GM12878 (cell line): ENCODE measurements around the gene MBD2. TPM values are rescaled to one million over a fixed set of nuclear protein-coding genes. Genes with fewer than 3 reads are reported as not detected.

Experiments used
- ATF7 ChIP-seq: fragments of 450-650 bp; IDR thresholded peaks from 2 replicates; pipeline ENCODE4 v1.6.1; 2016; ENCODE audit warnings: low read depth, mild to moderate bottlenecking
- BACH1 ChIP-seq: fragments of 450-650 bp; IDR thresholded peaks from 2 replicates; pipeline ENCODE4 v1.6.1; 2017; ENCODE audit warnings: mild to moderate bottlenecking, borderline replicate concordance
- BHLHE40 ChIP-seq, 2 experiments: fragments of 450-650 bp in 1 of 2; IDR thresholded peaks; 2 replicates each; pipeline ENCODE4 v1.6.1; 2011 to 2017; ENCODE audit warnings: low read depth in 2 of 2, borderline replicate concordance in 1 of 2, improper control_type of control experiment in 1 of 2, low read length in 1 of 2, mild to moderate bottlenecking in 1 of 2
- CBFB ChIP-seq: IDR thresholded peaks from 2 replicates; pipeline ENCODE4 v1.6.1; 2016; ENCODE audit warnings: antibody characterized with exemption, low read depth
- CREM ChIP-seq: IDR thresholded peaks from 2 replicates; pipeline ENCODE4 v1.6.1; 2014; ENCODE audit warnings: antibody characterized with exemption, low read depth
- EED ChIP-seq: sonication (generic); IDR thresholded peaks from 2 replicates; pipeline ENCODE4 v1.6.1; 2016; ENCODE audit warnings: antibody characterized with exemption, low read depth
- FOXK2 ChIP-seq: fragments of 450-650 bp; IDR thresholded peaks from 2 replicates; pipeline ENCODE4 v1.6.1; 2017; ENCODE audit warnings: mild to moderate bottlenecking, moderate library complexity
- MTA2 ChIP-seq: fragments of 450-650 bp; IDR thresholded peaks from 2 replicates; pipeline ENCODE4 v1.6.1; 2016; ENCODE audit warnings: low read depth, mild to moderate bottlenecking, moderate library complexity
- MTA3 ChIP-seq: IDR thresholded peaks from 2 replicates; pipeline ENCODE4 v1.6.1; 2012; ENCODE audit warnings: low read length, inconsistent platforms, borderline replicate concordance
- NR2F1 ChIP-seq: fragments of 450-650 bp; conservative IDR thresholded peaks from 2 replicates; pipeline ENCODE4 v1.6.1; 2017; ENCODE audit warnings: mild to moderate bottlenecking
- NRF1 ChIP-seq: conservative IDR thresholded peaks from 2 replicates; pipeline ENCODE4 v1.6.1; 2011; ENCODE audit warnings: mild to moderate bottlenecking, low read depth, low read length, improper control_type of control experiment
- PAX5 ChIP-seq: IDR thresholded peaks from 2 replicates; pipeline ENCODE4 v1.6.1; 2011; ENCODE audit warnings: low read depth, low read length, borderline replicate concordance
- PML ChIP-seq: IDR thresholded peaks from 2 replicates; pipeline ENCODE4 v1.6.1; 2012; ENCODE audit warnings: low read length, inconsistent platforms
- POLR2AphosphoS5 ChIP-seq: IDR thresholded peaks from 2 replicates; pipeline ENCODE4 v1.6.1; 2011; ENCODE audit warnings: mild to moderate bottlenecking, low read length, inconsistent platforms
- SMARCA5 ChIP-seq: fragments of 450-650 bp; IDR thresholded peaks from 2 replicates; pipeline ENCODE4 v1.6.1; 2017; ENCODE audit warnings: mild to moderate bottlenecking
- TCF3 ChIP-seq: IDR thresholded peaks from 2 replicates; pipeline ENCODE4 v1.6.1; 2012; ENCODE audit warnings: low read depth, mild to moderate bottlenecking, low read length, borderline replicate concordance; ENCODE audit not compliant: insufficient read depth
- YY1 ChIP-seq: IDR thresholded peaks from 2 replicates; pipeline ENCODE4 v1.6.1; 2011; ENCODE audit warnings: low read depth, mild to moderate bottlenecking, low read length
- ZNF217 ChIP-seq: fragments of 450-650 bp; IDR thresholded peaks from 2 replicates; pipeline ENCODE4 v1.6.1; 2017; ENCODE audit warnings: antibody characterized with exemption, mild to moderate bottlenecking
- ZNF24 ChIP-seq: fragments of 450-650 bp; IDR thresholded peaks from 2 replicates; pipeline ENCODE4 v1.6.1; 2017; ENCODE audit warnings: antibody characterized with exemption, mild to moderate bottlenecking
- ZNF384 ChIP-seq: IDR thresholded peaks from 2 replicates; pipeline ENCODE4 v1.6.1; 2012; ENCODE audit warnings: low read depth, mild to moderate bottlenecking, low read length, improper control_type of control experiment, borderline replicate concordance
- polyA plus RNA-seq, 11 experiments: library from polyadenylated mRNA; depleted of rRNA in 4 of 11; unstranded in 6 of 11; stranded (reverse) in 5 of 11; fragments of >200 nt; fragmentation: Nextera tagmentation in 4 of 11; fragmentation: Illumina TruSeq in 1 of 11; extraction: Ambion mirVana in 4 of 11; extraction: Trizol in 1 of 11; gene quantifications; 1 replicate in 1 of 11; 2 replicates in 10 of 11; pipeline versions ENCODE4 v1.2.1 to v1.2.3, GENCODE V29; 2011 to 2016; ENCODE audit warnings: inconsistent platforms in 2 of 11, missing spikeins in 2 of 11, low read depth in 1 of 11
- total RNA-seq, 4 experiments: library from RNA; depleted of rRNA in 3 of 4; stranded (reverse); fragments of >200 nt in 3 of 4; fragmentation: Illumina TruSeq in 1 of 4; extraction: Trizol in 1 of 4; gene quantifications; 2 replicates each; pipeline versions ENCODE4 v1.2.1 to v1.2.3, GENCODE V29; 2013 to 2021
- TF ChIP-seq, protein P1 (sequence below): IDR thresholded peaks from 2 replicates; pipeline ENCODE4 v1.6.1; 2012; ENCODE audit warnings: low read depth, low read length, improper control_type of control experiment
- TF ChIP-seq, protein P2 (sequence below): fragments of 450-650 bp; IDR thresholded peaks from 2 replicates; pipeline ENCODE4 v1.6.1; 2017; ENCODE audit warnings: mild to moderate bottlenecking, moderate library complexity
- TF ChIP-seq, protein P3 (sequence below): fragments of 450-650 bp; IDR thresholded peaks from 2 replicates; pipeline ENCODE4 v1.6.1; 2017; ENCODE audit warnings: low read depth, mild to moderate bottlenecking, moderate library complexity
- TF ChIP-seq, protein P4 (sequence below): IDR thresholded peaks from 2 replicates; pipeline ENCODE4 v1.6.1; 2012; ENCODE audit warnings: low read length, inconsistent platforms
- TF ChIP-seq, protein P5 (sequence below): IDR thresholded peaks from 2 replicates; pipeline ENCODE4 v1.6.1; 2012; ENCODE audit warnings: low read depth, low read length, improper control_type of control experiment

MBD2 gene
- total and polyA plus RNA-seq, 10 of the 15 experiments (the other 5 are each of a cell fraction or from before 2014, with no cell fraction given), result 24.1 to 276 (median 57.9) TPM

DNA sequence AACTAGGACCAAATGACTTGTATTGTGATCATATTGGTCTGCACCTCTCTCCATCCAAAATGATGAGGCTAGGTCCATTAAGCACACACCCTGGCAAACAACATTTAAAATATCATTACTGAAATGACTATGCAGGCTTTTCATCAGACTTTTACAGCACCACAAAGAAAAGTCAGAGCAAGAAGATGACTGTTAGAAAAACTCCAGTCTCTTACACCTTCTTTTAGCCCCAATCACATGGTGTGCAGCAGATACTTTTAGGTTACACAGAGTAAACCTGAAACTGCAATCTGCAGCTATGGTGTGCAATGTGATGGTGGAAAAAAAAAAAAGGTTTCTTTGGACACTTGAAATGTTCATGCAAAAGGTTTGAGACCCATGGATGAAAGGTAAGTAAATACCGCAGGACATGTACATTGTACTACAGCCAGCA is 39.5 kb upstream of the MBD2 start (continued):
- TF ChIP-seq, protein P1, sequence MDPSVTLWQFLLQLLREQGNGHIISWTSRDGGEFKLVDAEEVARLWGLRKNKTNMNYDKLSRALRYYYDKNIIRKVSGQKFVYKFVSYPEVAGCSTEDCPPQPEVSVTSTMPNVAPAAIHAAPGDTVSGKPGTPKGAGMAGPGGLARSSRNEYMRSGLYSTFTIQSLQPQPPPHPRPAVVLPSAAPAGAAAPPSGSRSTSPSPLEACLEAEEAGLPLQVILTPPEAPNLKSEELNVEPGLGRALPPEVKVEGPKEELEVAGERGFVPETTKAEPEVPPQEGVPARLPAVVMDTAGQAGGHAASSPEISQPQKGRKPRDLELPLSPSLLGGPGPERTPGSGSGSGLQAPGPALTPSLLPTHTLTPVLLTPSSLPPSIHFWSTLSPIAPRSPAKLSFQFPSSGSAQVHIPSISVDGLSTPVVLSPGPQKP, result no peak
- TF ChIP-seq NR2F1, result peak; percentile 51
- no peak for TF ChIP-seq FOXK2
- peak; percentile 75; the same call in 1 of the 2 replicates for TF ChIP-seq CBFB
- TF ChIP-seq, protein P2, sequence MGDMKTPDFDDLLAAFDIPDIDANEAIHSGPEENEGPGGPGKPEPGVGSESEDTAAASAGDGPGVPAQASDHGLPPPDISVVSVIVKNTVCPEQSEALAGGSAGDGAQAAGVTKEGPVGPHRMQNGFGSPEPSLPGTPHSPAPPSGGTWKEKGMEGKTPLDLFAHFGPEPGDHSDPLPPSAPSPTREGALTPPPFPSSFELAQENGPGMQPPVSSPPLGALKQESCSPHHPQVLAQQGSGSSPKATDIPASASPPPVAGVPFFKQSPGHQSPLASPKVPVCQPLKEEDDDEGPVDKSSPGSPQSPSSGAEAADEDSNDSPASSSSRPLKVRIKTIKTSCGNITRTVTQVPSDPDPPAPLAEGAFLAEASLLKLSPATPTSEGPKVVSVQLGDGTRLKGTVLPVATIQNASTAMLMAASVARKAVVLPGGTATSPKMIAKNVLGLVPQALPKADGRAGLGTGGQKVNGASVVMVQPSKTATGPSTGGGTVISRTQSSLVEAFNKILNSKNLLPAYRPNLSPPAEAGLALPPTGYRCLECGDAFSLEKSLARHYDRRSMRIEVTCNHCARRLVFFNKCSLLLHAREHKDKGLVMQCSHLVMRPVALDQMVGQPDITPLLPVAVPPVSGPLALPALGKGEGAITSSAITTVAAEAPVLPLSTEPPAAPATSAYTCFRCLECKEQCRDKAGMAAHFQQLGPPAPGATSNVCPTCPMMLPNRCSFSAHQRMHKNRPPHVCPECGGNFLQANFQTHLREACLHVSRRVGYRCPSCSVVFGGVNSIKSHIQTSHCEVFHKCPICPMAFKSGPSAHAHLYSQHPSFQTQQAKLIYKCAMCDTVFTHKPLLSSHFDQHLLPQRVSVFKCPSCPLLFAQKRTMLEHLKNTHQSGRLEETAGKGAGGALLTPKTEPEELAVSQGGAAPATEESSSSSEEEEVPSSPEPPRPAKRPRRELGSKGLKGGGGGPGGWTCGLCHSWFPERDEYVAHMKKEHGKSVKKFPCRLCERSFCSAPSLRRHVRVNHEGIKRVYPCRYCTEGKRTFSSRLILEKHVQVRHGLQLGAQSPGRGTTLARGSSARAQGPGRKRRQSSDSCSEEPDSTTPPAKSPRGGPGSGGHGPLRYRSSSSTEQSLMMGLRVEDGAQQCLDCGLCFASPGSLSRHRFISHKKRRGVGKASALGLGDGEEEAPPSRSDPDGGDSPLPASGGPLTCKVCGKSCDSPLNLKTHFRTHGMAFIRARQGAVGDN, result peak; percentile 49; the same call in 1 of the 2 replicates
- peak; percentile 79 for TF ChIP-seq MTA2
- TF ChIP-seq EED, result peak; percentile 80
- TF ChIP-seq CREM, result peak; percentile 86
- peak; percentile 74; the same call in 1 of the 2 replicates for TF ChIP-seq BACH1
- TF ChIP-seq SMARCA5, result no peak
- TF ChIP-seq ZNF384, result peak; percentile 97
- TF ChIP-seq, protein P3, sequence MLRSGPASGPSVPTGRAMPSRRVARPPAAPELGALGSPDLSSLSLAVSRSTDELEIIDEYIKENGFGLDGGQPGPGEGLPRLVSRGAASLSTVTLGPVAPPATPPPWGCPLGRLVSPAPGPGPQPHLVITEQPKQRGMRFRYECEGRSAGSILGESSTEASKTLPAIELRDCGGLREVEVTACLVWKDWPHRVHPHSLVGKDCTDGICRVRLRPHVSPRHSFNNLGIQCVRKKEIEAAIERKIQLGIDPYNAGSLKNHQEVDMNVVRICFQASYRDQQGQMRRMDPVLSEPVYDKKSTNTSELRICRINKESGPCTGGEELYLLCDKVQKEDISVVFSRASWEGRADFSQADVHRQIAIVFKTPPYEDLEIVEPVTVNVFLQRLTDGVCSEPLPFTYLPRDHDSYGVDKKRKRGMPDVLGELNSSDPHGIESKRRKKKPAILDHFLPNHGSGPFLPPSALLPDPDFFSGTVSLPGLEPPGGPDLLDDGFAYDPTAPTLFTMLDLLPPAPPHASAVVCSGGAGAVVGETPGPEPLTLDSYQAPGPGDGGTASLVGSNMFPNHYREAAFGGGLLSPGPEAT, result peak; percentile 88
- TF ChIP-seq ATF7, result peak; percentile 69
- TF ChIP-seq POLR2AphosphoS5, result 0 out of 2 replicates have a peak, but pooled peaks have one; percentile 22
- TF ChIP-seq YY1, result peak; percentile 46; the same call in 1 of the 2 replicates
- TF ChIP-seq, protein P4, sequence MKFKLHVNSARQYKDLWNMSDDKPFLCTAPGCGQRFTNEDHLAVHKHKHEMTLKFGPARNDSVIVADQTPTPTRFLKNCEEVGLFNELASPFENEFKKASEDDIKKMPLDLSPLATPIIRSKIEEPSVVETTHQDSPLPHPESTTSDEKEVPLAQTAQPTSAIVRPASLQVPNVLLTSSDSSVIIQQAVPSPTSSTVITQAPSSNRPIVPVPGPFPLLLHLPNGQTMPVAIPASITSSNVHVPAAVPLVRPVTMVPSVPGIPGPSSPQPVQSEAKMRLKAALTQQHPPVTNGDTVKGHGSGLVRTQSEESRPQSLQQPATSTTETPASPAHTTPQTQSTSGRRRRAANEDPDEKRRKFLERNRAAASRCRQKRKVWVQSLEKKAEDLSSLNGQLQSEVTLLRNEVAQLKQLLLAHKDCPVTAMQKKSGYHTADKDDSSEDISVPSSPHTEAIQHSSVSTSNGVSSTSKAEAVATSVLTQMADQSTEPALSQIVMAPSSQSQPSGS, result peak; percentile 82; the same call in 1 of the 2 replicates
- peak; percentile 17; the same call in 1 of the 2 replicates for TF ChIP-seq ZNF24
- TF ChIP-seq PML, result peak; percentile 74
- TF ChIP-seq MTA3, result peak; percentile 79; the same call in 1 of the 2 replicates
- TF ChIP-seq PAX5, result peak; percentile 68; the same call in 1 of the 2 replicates
- peak; percentile 90 for TF ChIP-seq ZNF217
- TF ChIP-seq, protein P5, sequence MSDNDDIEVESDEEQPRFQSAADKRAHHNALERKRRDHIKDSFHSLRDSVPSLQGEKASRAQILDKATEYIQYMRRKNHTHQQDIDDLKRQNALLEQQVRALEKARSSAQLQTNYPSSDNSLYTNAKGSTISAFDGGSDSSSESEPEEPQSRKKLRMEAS, result no peak
- no peak for TF ChIP-seq NRF1
- TF ChIP-seq TCF3, result peak; percentile 85; the same call in 1 of the 2 replicates
- peak; percentile 44 to 68; a peak in 3 of 4 replicates for TF ChIP-seq BHLHE40 (IDR thresholded peaks at IDR 0.05; ENCODE audit: borderline replicate concordance in 1 of 2, low read depth in 2 of 2, low read length in 1 of 2)
